K562 (cell line): Measurements from ENCODE around the gene FGR. TPM values are rescaled to one million over a fixed set of nuclear protein-coding genes. Genes with fewer than 3 reads are reported as not detected.
A peak's percentile ranks its signal among the peaks of the same experiment; 100 is the strongest.

Experiments
- CREB1 ChIP-seq, 2 experiments: sonication (generic) in 1 of 2; formaldehyde crosslinking in 1 of 2; IDR thresholded peaks; 2 replicates each; pipeline versions ENCODE4 v1.6.1 to v1.8.0; 2012 to 2022; ENCODE audit warnings: inconsistent platforms in 1 of 2, mild to moderate bottlenecking in 1 of 2, missing genetic modification reagents in 1 of 2, moderate library complexity in 1 of 2
- CREB3L1 ChIP-seq: fragments of 450-650 bp; IDR thresholded peaks from 2 replicates; pipeline ENCODE4 v1.6.1; 2014; ENCODE audit warnings: low read depth, mild to moderate bottlenecking, moderate library complexity, borderline replicate concordance
- CREM ChIP-seq: IDR thresholded peaks from 2 replicates; pipeline ENCODE4 v1.6.1; 2014; ENCODE audit warnings: antibody characterized with exemption, low read depth
- GTF2B ChIP-seq: IDR thresholded peaks from 2 replicates; pipeline ENCODE4 v1.6.1; 2011; ENCODE audit not compliant: insufficient read length; ENCODE audit errors: extremely low read depth
- IRF2 ChIP-seq: sonication (generic); formaldehyde crosslinking; IDR thresholded peaks from 2 replicates; pipeline ENCODE4 v1.8.1; 2022; ENCODE audit warnings: mild to moderate bottlenecking, missing genetic modification reagents
- L3MBTL2 ChIP-seq: fragments of 450-650 bp; IDR thresholded peaks from 2 replicates; pipeline ENCODE4 v1.6.1; 2016; ENCODE audit warnings: mild to moderate bottlenecking, moderate library complexity
- MEIS2 ChIP-seq: fragments of 450-650 bp; IDR thresholded peaks from 2 replicates; pipeline ENCODE4 v1.6.1; 2014; ENCODE audit warnings: mild to moderate bottlenecking; ENCODE audit not compliant: partially characterized antibody
- MNT ChIP-seq, 2 experiments: fragments of 450-650 bp; conservative IDR thresholded peaks; 2 replicates each; pipeline ENCODE4 v1.6.1; 2017; ENCODE audit warnings: mild to moderate bottlenecking in 2 of 2, moderate library complexity in 2 of 2
- NFIX ChIP-seq: fragments of 250-450 bp; sonication (Bioruptor Pico); IDR thresholded peaks from 2 replicates; pipeline ENCODE4 v1.4.0; 2020; ENCODE audit warnings: low read depth, mild to moderate bottlenecking, moderate library complexity
- PYGO2 ChIP-seq: fragments of 450-650 bp; IDR thresholded peaks from 2 replicates; pipeline ENCODE4 v1.6.1; 2016; ENCODE audit warnings: mild to moderate bottlenecking, missing genetic modification characterization, moderate library complexity, missing compliant biosample characterization
- RAD51 ChIP-seq: fragments of 450-650 bp; IDR thresholded peaks from 2 replicates; pipeline ENCODE4 v1.7.1; 2016; ENCODE audit warnings: low read depth, mild to moderate bottlenecking, borderline replicate concordance
- RBFOX2 ChIP-seq: fragments of 200-400 bp; formaldehyde crosslinking; IDR thresholded peaks from 2 replicates; pipeline ENCODE4 v1.6.1; 2017; ENCODE audit warnings: low read depth, mild to moderate bottlenecking, low read length, moderate library complexity
- RNF219 ChIP-seq: fragments of 250-450 bp; sonication (Bioruptor Pico); IDR thresholded peaks from 2 replicates; pipeline ENCODE4 v1.5.0; 2022; ENCODE audit warnings: mild to moderate bottlenecking
- ZNF592 ChIP-seq: fragments of 450-650 bp; IDR thresholded peaks from 2 replicates; pipeline ENCODE4 v1.6.1; 2017; ENCODE audit warnings: antibody characterized with exemption, mild to moderate bottlenecking
- polyA plus RNA-seq, 8 experiments: library from polyadenylated mRNA; depleted of rRNA in 4 of 8; stranded (reverse) in 5 of 8; unstranded in 3 of 8; fragments of >200 nt; fragmentation: Nextera tagmentation in 2 of 8; fragmentation: Illumina TruSeq in 1 of 8; extraction: Ambion mirVana in 2 of 8; extraction: Trizol in 1 of 8; gene quantifications; 2 replicates each; pipeline versions ENCODE4 v1.2.1 to v1.2.3, GENCODE V29; 2011 to 2014; ENCODE audit warnings: inconsistent platforms in 1 of 8, missing spikeins in 1 of 8
- total RNA-seq, 7 experiments: library from RNA; depleted of rRNA in 6 of 7; stranded (reverse); fragments of >200 nt in 6 of 7; fragmentation: Illumina TruSeq in 2 of 7; extraction: Trizol in 2 of 7; gene quantifications; 2 replicates each; pipeline versions ENCODE4 v1.2.1 to v1.2.3, GENCODE V29; 2011 to 2021; ENCODE audit warnings: low replicate concordance in 1 of 7

FGR gene
- total and polyA plus RNA-seq, 9 of the 15 experiments (the other 6 are each of a cell fraction or from before 2014, with no cell fraction given): 0.04 to 0.11 TPM; not detected in 7

- TF ChIP-seq IRF2 (CRISPR knock-in tag) (peak; percentile 27; the same call in 1 of the 2 replicates), PYGO2 (no peak), RNF219 (CRISPR knock-in tag) (no peak), CREB3L1 (peak; percentile 49; the same call in 1 of the 2 replicates), CREB1 (IDR thresholded peaks at IDR 0.05) (peak; percentile 52; the same call in 1 of the 2 replicates), CREB1 (CRISPR knock-in tag; IDR thresholded peaks at IDR 0.05) (peak; percentile 85), NFIX (no peak), MEIS2 (no peak), GTF2B (no peak), L3MBTL2 (peak; percentile 96), MNT (conservative IDR thresholded peaks at IDR 0.05) (peak; percentile 85 to 89), RBFOX2 (peak; percentile 34; the same call in 1 of the 2 replicates), ZNF592 (peak; percentile 70), RAD51 (0 out of 2 replicates have a peak, but pooled peaks have one; percentile 28), CREM (peak; percentile 88)
Observed at GRCh38 chr1:27668808-27669723, 34.1 kb upstream of the FGR start (continued).
